BLaER1 (cell line): Measurements from ENCODE around the gene MYOC.
"Not testable (repeated sequence)": the region's sequence is repeated elsewhere in the genome, so short reads cannot be mapped to it uniquely, and the experiment has no call there.

ENCODE experiments used
- H3K27ac ChIP-seq: shearing (Covaris generic); formaldehyde crosslinking; 2 replicates; pipeline ENCODE4 v1.8.1; 2022
- H3K27me3 ChIP-seq: shearing (Covaris generic); formaldehyde crosslinking; 2 replicates; pipeline ENCODE4 v1.8.1; 2022
- H3K36me3 ChIP-seq: shearing (Covaris generic); formaldehyde crosslinking; 2 replicates; pipeline ENCODE4 v1.8.1; 2022
- H3K4me1 ChIP-seq: shearing (Covaris generic); formaldehyde crosslinking; 2 replicates; pipeline ENCODE4 v1.8.1; 2022
- H3K4me2 ChIP-seq: shearing (Covaris generic); formaldehyde crosslinking; 2 replicates; pipeline ENCODE4 v1.8.1; 2022
- H3K4me3 ChIP-seq: shearing (Covaris generic); formaldehyde crosslinking; 2 replicates; pipeline ENCODE4 v1.8.1; 2022
- H3K9ac ChIP-seq: shearing (Covaris generic); formaldehyde crosslinking; 2 replicates; pipeline ENCODE4 v1.8.1; 2022
- H3K9me3 ChIP-seq: shearing (Covaris generic); formaldehyde crosslinking; 2 replicates; pipeline ENCODE4 v1.8.1; 2022
- H4K20me1 ChIP-seq: shearing (Covaris generic); formaldehyde crosslinking; 2 replicates; pipeline ENCODE4 v1.8.1; 2022
- Cebpa-rat ChIP-seq: shearing (Covaris generic); IDR thresholded peaks from 2 replicates; pipeline ENCODE4 v1.8.1; 2022

The MYOC gene

DNA sequence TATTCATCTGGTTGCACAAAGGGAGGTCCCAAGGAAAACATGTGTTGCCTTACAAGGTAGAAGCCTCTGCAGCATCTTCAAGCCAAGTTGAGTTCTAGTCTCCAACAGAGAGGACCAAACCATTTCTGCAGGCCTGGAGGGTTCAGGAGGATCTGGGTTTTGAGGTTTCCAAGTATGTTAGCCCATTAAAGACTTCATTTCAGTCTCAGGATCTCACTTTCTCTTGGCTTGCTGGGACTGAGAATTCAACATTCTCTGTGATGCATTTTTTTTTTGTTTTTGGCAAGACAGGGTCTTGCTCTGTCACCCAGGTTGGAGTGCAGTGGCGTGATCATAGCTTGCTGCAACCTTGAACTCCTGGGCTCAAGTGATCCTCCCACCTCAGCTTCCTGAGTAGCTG lies 39.2 kb downstream of the MYOC start:
- H3K9ac ChIP-seq, result no peak overlapping the region

DNA sequence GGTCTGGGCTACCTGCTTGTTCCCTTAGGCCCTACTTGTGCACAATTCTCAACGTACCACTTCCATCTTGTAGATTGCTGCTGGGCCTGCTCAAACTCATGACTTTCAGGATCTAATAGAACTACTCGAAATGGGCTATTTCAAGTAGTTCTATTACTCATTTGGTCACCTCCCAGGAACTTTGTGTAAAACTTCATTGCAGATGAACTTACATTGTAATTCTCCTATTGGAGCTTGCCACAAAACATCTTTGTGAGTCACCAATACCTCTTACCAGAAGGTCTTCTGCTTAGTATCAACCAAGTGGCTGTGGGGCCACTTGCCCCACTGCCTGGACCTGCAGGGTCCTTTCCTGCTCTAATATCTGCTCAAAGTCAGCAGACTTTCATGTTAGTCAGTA lies 41.2 kb downstream of the MYOC start:
- Histone ChIP-seq H3K4me1 (no peaks in the 10 kb centered on the region; the same call in 1 of the 2 replicates), H3K36me3 (no peaks in the 10 kb centered on the region), H3K4me3 (no peak overlapping the region), H3K9me3 (no peaks in the 10 kb centered on the region), H3K4me2 (no peak overlapping the region), H4K20me1 (no peaks in the 10 kb centered on the region), H3K27ac (no peak overlapping the region), H3K27me3 (no peaks in the 10 kb centered on the region), H3K9ac (no peak overlapping the region)
- TF ChIP-seq Cebpa-rat, result no peak

More for the DNA sequence above, 39.2 kb downstream of the MYOC start:
- Histone ChIP-seq H3K27ac (no peak overlapping the region), H3K27me3 (no peaks in the 10 kb centered on the region), H3K4me2 (no peak overlapping the region), H3K9me3 (no peaks in the 10 kb centered on the region), H3K4me1 (no peaks in the 10 kb centered on the region; the same call in 1 of the 2 replicates), H3K36me3 (no peaks in the 10 kb centered on the region), H3K4me3 (no peak overlapping the region), H4K20me1 (no peaks in the 10 kb centered on the region)
- no peak for TF ChIP-seq Cebpa-rat

DNA sequence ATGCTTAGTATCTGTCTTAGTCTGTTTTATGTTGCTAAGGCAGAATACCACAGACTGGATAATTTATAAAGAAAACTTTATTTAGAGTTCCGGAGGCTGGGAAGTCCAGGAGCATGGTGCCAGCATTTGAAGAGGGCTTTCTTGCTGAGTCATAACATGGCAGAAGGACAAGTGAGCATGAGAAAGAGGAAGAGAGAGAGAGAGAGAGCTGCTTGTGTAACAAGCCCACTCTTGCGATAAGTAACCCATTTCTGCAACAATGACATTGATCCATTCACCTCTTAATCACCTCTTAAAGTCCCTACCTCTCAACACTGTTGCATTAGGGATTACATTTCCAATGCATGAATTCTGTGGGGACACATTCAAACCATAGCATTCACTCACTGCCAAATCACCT lies 42.1 kb downstream of the MYOC start:
- H4K20me1 ChIP-seq, result no peaks in the 10 kb centered on the region
- no peaks in the 10 kb centered on the region for H3K4me1 ChIP-seq
- no peak for TF ChIP-seq Cebpa-rat
- H3K4me3 ChIP-seq, result no peak overlapping the region
- no peaks in the 10 kb centered on the region for H3K36me3 ChIP-seq
- H3K9me3 ChIP-seq, result no peaks in the 10 kb centered on the region
- H3K27me3 ChIP-seq, result no peaks in the 10 kb centered on the region
- H3K27ac ChIP-seq, result no peak overlapping the region
- H3K4me2 ChIP-seq, result no peak overlapping the region
- no peak overlapping the region for H3K9ac ChIP-seq

DNA sequence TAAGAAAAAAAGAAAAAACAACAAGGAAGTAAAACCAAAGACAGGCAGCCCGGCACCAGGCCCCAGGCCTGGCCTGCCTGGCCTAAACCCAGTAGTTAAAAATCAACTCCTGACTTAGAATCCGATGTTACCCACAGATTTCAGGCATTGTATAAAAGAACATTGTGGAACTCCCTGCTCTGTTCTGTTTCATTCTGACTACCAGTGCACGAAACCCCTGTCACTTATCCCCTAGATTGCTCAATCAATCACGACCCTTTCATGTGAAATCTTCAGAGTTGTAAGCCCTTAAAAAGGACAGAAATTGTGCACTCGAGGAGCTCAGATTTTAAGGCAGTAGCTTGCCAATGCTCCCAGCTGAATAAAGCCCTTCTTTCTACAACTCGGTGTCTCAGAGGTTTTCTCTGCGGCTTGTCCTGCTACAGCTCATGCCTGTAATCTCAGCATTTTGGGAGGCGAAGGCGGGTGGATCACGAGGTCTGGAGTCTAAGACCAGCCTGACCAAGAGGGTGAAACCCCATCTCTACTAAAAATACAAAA lies 46.0 kb downstream of the MYOC start:
- no peaks in the 10 kb centered on the region for H3K4me1 ChIP-seq
- H3K9me3 ChIP-seq, result no peaks in the 10 kb centered on the region
- no peaks in the 10 kb centered on the region for H4K20me1 ChIP-seq
- H3K27ac ChIP-seq, result no peak overlapping the region
- H3K9ac ChIP-seq, result no peak overlapping the region
- H3K36me3 ChIP-seq, result no peaks in the 10 kb centered on the region
- no peak overlapping the region for H3K4me3 ChIP-seq
- peak; percentile 61; the same call in 1 of the 2 replicates for TF ChIP-seq Cebpa-rat
- H3K4me2 ChIP-seq, result no peak overlapping the region
- no peaks in the 10 kb centered on the region for H3K27me3 ChIP-seq

DNA sequence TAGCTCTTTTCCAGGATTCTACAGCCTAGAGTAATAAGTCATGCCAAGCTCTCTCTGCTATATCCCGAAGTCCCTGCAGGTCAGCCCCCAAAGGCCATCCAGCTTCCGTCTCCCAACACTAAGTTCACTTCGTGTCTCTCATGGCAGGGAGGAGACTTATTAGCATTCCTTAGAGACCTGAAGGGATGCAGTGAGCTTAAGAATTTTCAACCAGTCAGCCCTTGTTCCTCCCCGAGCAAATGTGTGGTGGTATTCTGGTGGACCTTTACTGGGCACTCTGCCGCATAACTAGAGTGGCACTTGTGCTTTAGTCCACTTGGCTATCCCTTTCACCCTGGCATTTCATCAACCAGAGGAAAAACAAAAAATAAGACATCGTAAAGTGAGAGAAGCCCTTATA lies 49.4 kb downstream of the MYOC start:
- not testable (repeated sequence) for H3K4me3 ChIP-seq, H3K27ac ChIP-seq, H3K4me2 ChIP-seq, H4K20me1 ChIP-seq, H3K9ac ChIP-seq, H3K27me3 ChIP-seq, H3K9me3 ChIP-seq, H3K36me3 ChIP-seq
- H3K4me1 ChIP-seq, result peaks cover 20% of the 10 kb centered on the region

GRCh38 chr1:171600862-171601261 lies 51.6 kb downstream of the MYOC start:
- no peak overlapping the region for H3K4me3 ChIP-seq
- peaks cover 20% of the 10 kb centered on the region for H3K4me1 ChIP-seq
- no peak overlapping the region for H3K4me2 ChIP-seq
- no peak overlapping the region for H3K9ac ChIP-seq
- H3K27me3 ChIP-seq, result no peaks in the 10 kb centered on the region
- H3K36me3 ChIP-seq, result peaks cover 12% of the 10 kb centered on the region
- TF ChIP-seq Cebpa-rat, result no peak
- no peak overlapping the region for H3K27ac ChIP-seq
- H4K20me1 ChIP-seq, result no peaks in the 10 kb centered on the region
- H3K9me3 ChIP-seq, result no peaks in the 10 kb centered on the region; the same call in 1 of the 2 replicates

GRCh38 chr1:171600310-171600709 lies 52.2 kb downstream of the MYOC start:
- not testable (repeated sequence) for H3K9ac ChIP-seq, H3K4me3 ChIP-seq, H3K27me3 ChIP-seq, H3K9me3 ChIP-seq, H3K27ac ChIP-seq, H3K4me2 ChIP-seq, H4K20me1 ChIP-seq
- Histone ChIP-seq H3K36me3 (peaks cover 16% of the 10 kb centered on the region), H3K4me1 (peaks cover 20% of the 10 kb centered on the region)

GRCh38 chr1:171597203-171597602 lies 55.3 kb downstream of the MYOC start:
- TF ChIP-seq Cebpa-rat, result no peak
- H3K27me3 ChIP-seq, result no peaks in the 10 kb centered on the region
- H3K4me3 ChIP-seq, result no peak overlapping the region
- H3K9me3 ChIP-seq, result no peaks in the 10 kb centered on the region; the same call in 1 of the 2 replicates
- peaks cover 47% of the 10 kb centered on the region for H3K36me3 ChIP-seq
- peaks cover 20% of the 10 kb centered on the region for H3K4me1 ChIP-seq
- no peak overlapping the region for H3K27ac ChIP-seq
- no peak overlapping the region for H3K9ac ChIP-seq
- no peaks in the 10 kb centered on the region for H4K20me1 ChIP-seq
- H3K4me2 ChIP-seq, result no peak overlapping the region

DNA sequence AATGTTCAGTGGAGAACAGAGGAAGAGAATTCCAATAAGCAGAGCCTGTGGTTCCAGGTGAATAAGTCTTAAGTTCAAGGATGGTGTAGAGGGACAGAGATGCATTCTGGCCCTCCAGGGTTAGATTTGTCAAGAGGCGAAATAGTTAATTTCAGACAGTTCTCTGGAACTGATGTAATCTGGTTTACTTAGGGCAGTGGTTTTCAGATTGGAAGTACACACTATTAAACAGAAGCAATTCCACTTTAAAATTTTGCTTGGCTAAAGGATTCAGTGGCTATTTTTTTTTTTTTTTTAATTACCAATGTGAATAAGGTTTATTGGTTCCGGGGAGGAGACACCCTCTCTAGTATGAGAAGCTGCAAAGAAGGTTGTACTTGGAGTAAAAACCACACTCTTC lies 55.8 kb downstream of the MYOC start:
- no peak overlapping the region for H3K4me2 ChIP-seq

DNA sequence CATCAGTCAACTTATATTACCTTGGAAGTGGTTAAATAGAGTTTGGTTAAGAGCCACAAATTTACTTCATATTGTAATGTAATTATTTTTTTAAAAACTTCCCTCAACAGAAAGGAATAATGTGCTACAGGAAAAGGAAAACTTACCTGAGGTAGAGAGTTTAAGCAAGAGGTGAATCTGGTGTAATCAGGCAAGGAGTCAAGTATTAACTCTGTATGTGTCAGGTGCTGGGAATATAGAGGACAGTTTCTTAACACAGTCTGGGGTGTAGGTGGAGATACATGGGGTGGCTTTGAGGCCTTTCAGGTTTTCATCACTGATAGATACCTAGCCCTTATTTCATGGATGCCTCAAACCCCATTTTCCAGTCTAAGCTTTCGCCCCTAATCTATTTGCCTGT lies 56.4 kb downstream of the MYOC start:
- Histone ChIP-seq H3K9me3 (no peaks in the 10 kb centered on the region; the same call in 1 of the 2 replicates), H3K27ac (no peak overlapping the region), H3K4me2 (no peak overlapping the region), H3K9ac (no peak overlapping the region), H3K4me1 (peaks cover 20% of the 10 kb centered on the region), H4K20me1 (no peaks in the 10 kb centered on the region), H3K27me3 (no peaks in the 10 kb centered on the region), H3K4me3 (no peak overlapping the region), H3K36me3 (peaks cover 58% of the 10 kb centered on the region)
- TF ChIP-seq Cebpa-rat, result no peak

More for the DNA sequence above, 55.8 kb downstream of the MYOC start:
- H3K9ac ChIP-seq, result no peak overlapping the region
- no peaks in the 10 kb centered on the region; the same call in 1 of the 2 replicates for H3K9me3 ChIP-seq
- no peaks in the 10 kb centered on the region for H3K27me3 ChIP-seq
- H3K36me3 ChIP-seq, result peaks cover 52% of the 10 kb centered on the region
- peaks cover 20% of the 10 kb centered on the region for H3K4me1 ChIP-seq
- H4K20me1 ChIP-seq, result no peaks in the 10 kb centered on the region
- no peak for TF ChIP-seq Cebpa-rat
- H3K4me3 ChIP-seq, result no peak overlapping the region
- no peak overlapping the region for H3K27ac ChIP-seq

GRCh38 chr1:171595324-171595723 lies 57.2 kb downstream of the MYOC start:
- no peak overlapping the region for H3K27ac ChIP-seq

More at GRCh38 chr1:171595324-171595723, 57.2 kb downstream of the MYOC start:
- Histone ChIP-seq H3K9ac (no peak overlapping the region), H3K36me3 (peaks cover 66% of the 10 kb centered on the region), H3K27me3 (no peaks in the 10 kb centered on the region), H3K4me1 (peaks cover 16% of the 10 kb centered on the region), H3K4me2 (no peak overlapping the region), H4K20me1 (no peaks in the 10 kb centered on the region), H3K4me3 (no peak overlapping the region), H3K9me3 (no peaks in the 10 kb centered on the region; the same call in 1 of the 2 replicates)
- TF ChIP-seq Cebpa-rat, result no peak
